ENCODE data around the gene KLK4. TPM values are rescaled to one million over a fixed set of nuclear protein-coding genes. Genes with fewer than 3 reads are reported as not detected.

Gene KLK4
- total and polyA plus RNA-seq, 8 donors, result not detected

GRCh38 chr19:50873056-50873455 is 38.1 kb downstream of the KLK4 start, which contains the start of gene KLK2:
Gene KLK2 (plus strand): TSS chr19:50873439. CDS start chr19:50873474, 35 bp downstream.
- WGBS, 5 donors, result 64 to 79% (median 69%) methylated on average over 3 of the region's 3 CpGs
- Histone ChIP-seq H3K4me3 (no peak within 1 kb of the TSS), H3K27ac (no peak within 1 kb of the TSS), H3K36me3 (no peaks in the 10 kb centered on the region), H3K9me3 (no peaks in the 10 kb centered on the region), H3K27me3 (peaks cover 0 to 87% (median 26%) of the 10 kb centered on the region in 3 donors), H3K4me1 (no peaks in the 10 kb centered on the region)
- intact Hi-C loops (cut with DNase I; ENCODE audit: low total_unique reads), result no loop called here
- DNase-seq, result no peak
- no peak for TF ChIP-seq EP300 (IDR thresholded peaks at IDR 0.05)
- TF ChIP-seq POLR2A (IDR thresholded peaks at IDR 0.05), result no peak
- TF ChIP-seq POLR2AphosphoS5 (IDR thresholded peaks at IDR 0.05), result no peak
- no peak for TF ChIP-seq CTCF (IDR thresholded peaks at IDR 0.05)

DNA sequence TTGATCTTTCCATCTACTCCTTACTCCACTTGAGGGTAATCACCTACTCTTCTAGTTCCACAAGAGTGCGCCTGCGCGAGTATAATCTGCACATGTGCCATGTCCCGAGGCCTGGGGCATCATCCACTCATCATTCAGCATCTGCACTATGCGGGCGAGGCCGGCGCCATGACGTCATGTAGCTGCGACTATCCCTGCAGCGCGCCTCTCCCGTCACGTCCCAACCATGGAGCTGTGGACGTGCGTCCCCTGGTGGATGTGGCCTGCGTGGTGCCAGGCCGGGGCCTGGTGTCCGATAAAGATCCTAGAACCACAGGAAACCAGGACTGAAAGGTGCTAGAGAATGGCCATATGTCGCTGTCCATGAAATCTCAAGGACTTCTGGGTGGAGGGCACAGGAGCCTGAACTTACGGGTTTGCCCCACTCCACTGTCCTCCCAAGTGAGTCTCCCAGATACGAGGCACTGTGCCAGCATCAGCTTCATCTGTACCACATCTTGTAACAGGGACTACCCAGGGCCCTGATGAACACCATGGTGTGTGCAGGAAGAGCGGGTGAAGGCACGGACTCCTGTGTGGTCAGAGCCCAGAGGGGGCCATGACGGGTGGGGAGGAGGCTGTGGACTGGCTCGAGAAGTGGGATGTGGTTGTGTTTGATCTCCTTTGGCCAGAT is 40.6 kb downstream of the KLK4 start:
- H3K36me3 ChIP-seq, result no peaks in the 10 kb centered on the region
- intact Hi-C loops (cut with DNase I; ENCODE audit: low total_unique reads), result no loop called here
- 48 to 67% (median 63%) methylated on average over 18 to 26 of the region's 26 CpGs for WGBS, 5 donors
- TF ChIP-seq CTCF (IDR thresholded peaks at IDR 0.05), result no peak
- no peak for TF ChIP-seq EP300 (IDR thresholded peaks at IDR 0.05)
- TF ChIP-seq POLR2AphosphoS5 (IDR thresholded peaks at IDR 0.05), result no peak
- H3K27me3 ChIP-seq, result peaks cover 0 to 83% (median 28%) of the 10 kb centered on the region in 3 donors
- no peak overlapping the region for H3K27ac ChIP-seq
- DNase-seq, result peak in 1 of 2 donors; percentile 23
- H3K4me1 ChIP-seq, result no peaks in the 10 kb centered on the region
- no peaks in the 10 kb centered on the region for H3K9me3 ChIP-seq
- no peak overlapping the region for H3K4me3 ChIP-seq

DNA sequence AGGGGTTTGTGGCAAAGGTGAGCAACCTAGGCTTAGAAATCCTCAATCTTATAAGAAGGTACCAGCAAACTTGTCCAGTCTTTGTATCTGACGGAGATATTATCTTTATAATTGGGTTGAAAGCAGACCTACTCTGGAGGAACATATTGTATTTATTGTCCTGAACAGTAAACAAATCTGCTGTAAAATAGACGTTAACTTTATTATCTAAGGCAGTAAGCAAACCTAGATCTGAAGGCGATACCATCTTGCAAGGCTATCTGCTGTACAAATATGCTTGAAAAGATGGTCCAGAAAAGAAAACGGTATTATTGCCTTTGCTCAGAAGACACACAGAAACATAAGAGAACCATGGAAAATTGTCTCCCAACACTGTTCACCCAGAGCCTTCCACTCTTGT is 41.7 kb downstream of the KLK4 start:
- intact Hi-C loops (cut with DNase I; ENCODE audit: low total_unique reads), result no loop called here
- 57 to 75% (median 66%) methylated on average over 4 of the region's 4 CpGs for WGBS, 5 donors
- DNase-seq, result no peak

More for the DNA sequence above, 41.7 kb downstream of the KLK4 start:
- no peak overlapping the region for H3K27ac ChIP-seq
- no peak for TF ChIP-seq POLR2A (IDR thresholded peaks at IDR 0.05)
- no peak for TF ChIP-seq EP300 (IDR thresholded peaks at IDR 0.05)
- no peak for TF ChIP-seq POLR2AphosphoS5 (IDR thresholded peaks at IDR 0.05)
- no peak for TF ChIP-seq CTCF (IDR thresholded peaks at IDR 0.05)
- no peaks in the 10 kb centered on the region for H3K9me3 ChIP-seq
- no peaks in the 10 kb centered on the region for H3K4me1 ChIP-seq
- peaks cover 0 to 75% (median 24%) of the 10 kb centered on the region in 3 donors for H3K27me3 ChIP-seq
- H3K4me3 ChIP-seq, result no peak overlapping the region
- H3K36me3 ChIP-seq, result no peaks in the 10 kb centered on the region
